Measurements from ENCODE around the gene TMEM250.
"Not testable (repeated sequence)": the region's sequence is repeated elsewhere in the genome, so short reads cannot be mapped to it uniquely, and the experiment has no call there.

TMEM250 gene, protein sequence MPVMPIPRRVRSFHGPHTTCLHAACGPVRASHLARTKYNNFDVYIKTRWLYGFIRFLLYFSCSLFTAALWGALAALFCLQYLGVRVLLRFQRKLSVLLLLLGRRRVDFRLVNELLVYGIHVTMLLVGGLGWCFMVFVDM

GRCh38 chr9:136118320-136119060 lies at the start of gene TMEM250:
TSS of gene TMEM250 (minus strand) at chr9:136118875. CDS start at chr9:136116900, 1,975 bp downstream.
- DNase-seq (ENCODE audit: low read depth in 2 of 2), result peak; percentile 91 to 96

DNA sequence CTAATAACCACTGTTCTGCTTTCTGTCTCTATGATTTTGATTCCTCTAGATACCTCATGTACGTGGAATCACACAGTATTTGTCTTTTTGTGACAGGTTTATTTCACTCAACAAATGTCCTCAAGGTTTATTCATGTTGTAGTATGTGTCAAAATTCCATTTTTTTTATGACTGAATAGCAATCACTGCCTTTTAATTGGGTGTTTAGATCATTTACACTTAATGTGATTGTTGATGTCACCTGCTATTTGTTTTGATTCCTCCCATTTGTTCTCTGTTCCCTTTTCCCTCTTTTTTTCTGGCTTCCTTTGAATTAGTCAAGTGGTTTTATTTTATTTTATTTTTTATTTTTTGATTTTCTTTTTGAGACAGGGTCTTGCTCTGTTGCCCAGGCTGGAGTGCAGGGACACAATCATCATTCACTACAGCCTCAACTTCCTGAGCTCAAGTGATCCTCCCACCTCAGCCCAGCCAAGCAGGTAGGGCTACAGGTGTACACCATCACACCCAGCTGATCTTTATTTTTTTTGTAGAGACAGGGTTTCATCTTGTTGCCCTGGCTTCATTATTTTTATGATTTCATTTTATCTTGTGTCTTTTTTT lies 44.7 kb upstream of the TMEM250 start:
- DNase-seq (ENCODE audit: low read depth in 2 of 2), result no peak

GRCh38 chr9:136160995-136161610 lies 42.4 kb upstream of the TMEM250 start:
- DNase-seq (ENCODE audit: low read depth in 2 of 2), result no peak

- no peak for DNase-seq (ENCODE audit: low read depth in 2 of 2)
These were observed 41.7 kb upstream of the TMEM250 start for GRCh38 chr9:136160381-136160841.

- no peak for DNase-seq (ENCODE audit: low read depth in 2 of 2)
These were observed 41.2 kb upstream of the TMEM250 start for GRCh38 chr9:136159851-136160250.

DNA sequence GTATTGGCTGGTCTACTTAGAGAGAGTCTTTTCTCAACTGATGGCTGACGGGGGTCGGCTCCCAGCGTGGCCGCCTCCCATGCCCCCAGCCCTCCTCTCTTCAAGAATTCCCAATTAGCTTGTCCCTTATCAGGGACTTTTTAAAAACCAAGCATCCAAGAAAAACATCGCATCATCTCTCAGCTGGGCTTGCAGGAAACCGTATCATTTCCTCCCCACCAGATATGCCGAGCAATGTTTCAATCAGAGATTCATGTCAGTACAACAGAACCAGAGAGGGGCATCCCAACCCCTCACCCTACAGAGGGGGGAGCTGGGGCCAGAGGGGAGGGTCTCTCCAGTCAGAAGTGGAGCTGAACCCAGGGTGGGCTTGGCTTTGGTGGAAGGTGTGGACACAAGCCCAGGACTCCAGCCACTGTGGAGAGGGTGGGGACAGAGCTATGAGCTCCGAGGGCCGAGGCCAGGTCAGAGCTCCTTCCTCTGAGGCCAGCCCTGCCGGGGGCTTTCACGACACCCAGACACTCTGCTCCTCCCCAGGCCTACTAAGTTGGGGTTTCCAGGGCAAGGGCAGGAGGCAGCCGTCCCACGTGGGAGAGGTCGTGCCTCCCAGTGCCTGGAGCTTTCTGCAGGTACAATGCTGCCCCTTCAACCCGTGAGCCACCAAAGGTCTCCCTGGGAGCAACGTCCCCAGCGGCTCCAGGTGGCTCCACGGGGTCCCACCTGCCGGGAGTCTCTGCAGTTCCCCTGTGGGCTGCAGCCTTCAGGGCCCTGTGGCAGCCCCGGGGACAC lies 39.0 kb upstream of the TMEM250 start:
- no peak for DNase-seq (ENCODE audit: low read depth in 2 of 2)

DNA sequence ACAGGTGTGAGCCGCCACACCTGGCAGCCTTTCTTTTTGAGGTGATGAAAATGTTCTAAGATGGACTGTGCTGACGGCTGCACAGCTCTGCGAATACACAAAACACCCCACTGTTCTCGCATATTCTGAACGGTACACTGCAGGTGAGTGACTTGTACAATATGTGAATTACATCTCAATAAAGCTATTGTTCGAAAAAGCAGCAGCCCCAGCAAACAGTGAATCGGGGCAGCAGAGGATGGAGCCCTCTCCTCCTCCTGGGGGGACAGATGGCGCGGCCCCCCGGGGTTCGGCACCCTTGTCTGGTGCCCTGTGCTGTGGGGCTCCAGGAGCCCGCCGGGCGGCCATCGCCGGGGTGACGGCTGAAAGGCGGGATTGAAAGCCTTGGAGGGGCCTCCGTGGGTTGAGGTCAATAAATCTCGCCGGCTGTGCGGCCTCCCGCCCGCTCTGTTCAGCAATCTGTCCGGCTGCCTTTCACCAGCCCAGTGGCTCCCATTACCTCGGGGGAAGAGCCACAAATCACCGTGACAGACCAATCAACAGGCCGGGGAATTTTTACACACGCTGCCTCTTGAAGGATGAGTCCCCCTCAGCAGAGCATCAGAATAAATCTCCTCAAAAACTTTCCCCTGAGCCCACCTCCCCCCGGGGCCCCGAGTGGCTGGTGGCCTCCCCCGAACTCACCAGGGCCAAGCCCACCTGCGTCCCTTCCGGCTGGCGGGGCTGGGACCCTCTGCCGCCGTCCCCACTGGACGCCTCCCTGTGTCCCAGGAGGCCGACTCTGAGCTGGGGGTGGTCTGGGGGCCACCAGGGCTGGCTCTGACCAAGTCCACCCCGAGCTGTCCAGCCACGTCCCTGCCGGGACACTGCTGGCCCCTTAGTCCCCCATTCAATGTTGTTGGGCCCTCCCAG lies 37.8 kb upstream of the TMEM250 start:
- no peak for DNase-seq (ENCODE audit: low read depth in 2 of 2)

DNA sequence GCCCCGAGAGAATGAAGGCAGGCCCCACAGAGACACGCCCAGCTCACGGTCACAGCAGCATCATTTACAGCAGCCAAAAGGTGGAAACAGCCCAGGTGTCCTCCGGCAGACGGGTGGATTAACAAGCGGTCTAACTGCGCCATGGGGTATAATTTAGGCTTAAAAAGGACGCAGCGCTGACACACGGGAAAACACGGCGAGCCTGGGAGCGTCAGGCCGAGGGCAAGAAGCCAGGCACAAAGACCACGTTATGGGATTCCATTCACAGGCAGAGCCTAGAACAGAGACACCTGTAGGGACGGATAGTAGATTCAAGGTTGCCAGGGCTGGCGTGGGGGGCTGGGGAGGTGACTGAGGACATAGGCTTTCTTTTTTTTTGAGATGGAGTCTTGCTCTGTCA lies 36.9 kb upstream of the TMEM250 start:
- DNase-seq (ENCODE audit: low read depth in 2 of 2), result no peak

DNA sequence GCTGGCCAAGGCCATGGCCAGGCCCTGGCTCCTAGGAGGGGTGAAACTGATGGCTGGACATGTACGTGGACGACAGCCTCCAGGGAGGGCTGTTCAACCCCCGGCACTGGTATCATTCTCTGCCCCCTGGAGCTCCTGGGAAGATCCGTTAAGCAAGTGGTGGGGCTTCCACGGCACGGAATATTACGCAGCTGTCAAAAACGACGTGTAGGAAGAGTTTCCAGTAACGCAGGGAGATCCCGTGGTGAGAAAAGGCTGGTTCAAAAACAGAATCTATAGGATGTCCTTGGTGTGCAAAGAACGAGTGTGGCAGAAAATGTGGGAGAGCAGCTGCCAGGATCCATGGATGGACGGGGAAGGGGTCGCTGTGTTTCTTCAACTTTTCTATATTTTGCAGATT lies 36.3 kb upstream of the TMEM250 start:
- no peak for DNase-seq (ENCODE audit: low read depth in 2 of 2)

GRCh38 chr9:136153381-136154065 lies 34.8 kb upstream of the TMEM250 start:
- no peak for DNase-seq (ENCODE audit: low read depth in 2 of 2)

- no peak for DNase-seq (ENCODE audit: low read depth in 2 of 2)
These were observed 34.3 kb upstream of the TMEM250 start for GRCh38 chr9:136152931-136153330.

GRCh38 chr9:136152543-136152866 lies 33.8 kb upstream of the TMEM250 start:
- DNase-seq (ENCODE audit: low read depth in 2 of 2), result no peak

- no peak for DNase-seq (ENCODE audit: low read depth in 2 of 2)
These were observed 33.3 kb upstream of the TMEM250 start for GRCh38 chr9:136151848-136152542.

DNA sequence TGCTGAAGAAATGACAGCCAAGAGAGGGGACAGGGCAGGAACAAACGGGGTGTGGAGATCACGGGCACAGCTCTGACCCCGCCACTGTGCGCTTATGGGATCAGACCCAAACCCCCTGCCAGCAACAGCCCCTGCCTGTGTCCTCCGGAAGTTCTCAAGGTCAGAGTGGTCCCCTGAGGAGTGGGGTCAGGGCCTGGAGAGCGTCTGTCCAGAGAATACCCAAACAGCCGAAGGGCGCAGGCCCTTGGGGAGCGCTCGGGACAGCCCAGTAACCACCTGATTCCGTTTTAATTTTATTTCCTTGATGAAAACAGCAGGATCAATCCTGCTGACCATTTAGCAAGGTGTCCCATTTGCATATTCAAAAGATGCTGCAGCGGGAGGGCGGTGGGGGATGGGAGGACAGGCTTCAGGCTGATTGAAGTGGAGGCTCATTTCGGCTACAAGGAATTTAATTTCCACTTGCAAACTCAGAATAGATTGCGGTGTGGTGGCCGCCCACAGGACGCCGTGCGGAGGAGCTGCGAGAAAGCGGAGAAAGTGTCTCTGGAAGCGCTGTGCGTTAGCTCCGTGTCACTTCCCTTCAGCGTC lies 32.6 kb upstream of the TMEM250 start:
- no peak for DNase-seq (ENCODE audit: low read depth in 2 of 2)

GRCh38 chr9:136150664-136151213 lies 32.1 kb upstream of the TMEM250 start:
- not testable (repeated sequence) for DNase-seq (ENCODE audit: low read depth in 2 of 2)

GRCh38 chr9:136149853-136150252 lies 31.2 kb upstream of the TMEM250 start:
- DNase-seq (ENCODE audit: low read depth in 2 of 2), result no peak

GRCh38 chr9:136149337-136149736 lies 30.7 kb upstream of the TMEM250 start:
- no peak for DNase-seq (ENCODE audit: low read depth in 2 of 2)

GRCh38 chr9:136148766-136149165 lies 30.1 kb upstream of the TMEM250 start:
- DNase-seq (ENCODE audit: low read depth in 2 of 2), result no peak

All from stimulated activated CD8-positive, alpha-beta memory T cell treated with anti-CD3 and anti-CD28 coated beads, Interleukin-7, amount 100 ng/mL, for 4 hours (primary cell).